A673 (cell line): ENCODE data around the gene TMPRSS2. TPM values are rescaled to one million over a fixed set of nuclear protein-coding genes. Genes with fewer than 3 reads are reported as not detected.

Source experiments
- Bru-seq: library from RNA; stranded (reverse); fragments of 400-500 nt; gene quantifications from one replicate; lab custom pipeline; 2021; lab: Mats Ljungman, UMichigan
- BruChase-seq, 2 experiments: library from RNA; stranded (reverse); fragments of 400-500 nt; gene quantifications; one replicate each; lab custom pipeline; 2021; lab: Mats Ljungman, UMichigan
- BruUV-seq: library from RNA; stranded (reverse); fragments of 400-500 nt; replicated peaks from 2 replicates; lab custom pipeline; 2021; lab: Mats Ljungman, UMichigan
- CTCF ChIA-PET: fragments of 300-600 bp; sonication (Branson Sonifier 250); formaldehyde crosslinking; loops from one replicate; lab custom pipeline; 2022; ENCODE audit warnings: antibody characterized with exemption; lab: Charles Lee
- POLR2A ChIA-PET: fragments of 300-600 bp; sonication (Branson Sonifier 250); formaldehyde crosslinking; loops from one replicate; lab custom pipeline; 2022; ENCODE audit warnings: antibody characterized with exemption; ENCODE audit not compliant: low non-redundant PET; lab: Charles Lee
- DNase-seq: peaks from one replicate; pipeline ENCODE4 v3.0.0-alpha.2; 2015; ENCODE audit warnings: low spot score
- H3K27ac ChIP-seq: fragments of 200-600 bp; sonication (generic); 2 replicates; pipeline ENCODE4 v1.5.1; 2016; ENCODE audit warnings: mixed run types, low read depth, mild to moderate bottlenecking, mixed read lengths, antibody characterized with exemption, low read length; ENCODE audit not compliant: poor library complexity, severe bottlenecking
- H3K27me3 ChIP-seq: fragments of 200-600 bp; sonication (generic); replicated peaks from 2 replicates; pipeline ENCODE4 v1.6.1; 2017; ENCODE audit warnings: mixed run types, low read depth, mild to moderate bottlenecking, mixed read lengths, antibody characterized with exemption, low read length; ENCODE audit not compliant: insufficient read depth, poor library complexity
- H3K36me3 ChIP-seq: fragments of 200-600 bp; sonication (generic); 2 replicates; pipeline ENCODE4 v1.6.1; 2016; ENCODE audit warnings: mixed run types, mild to moderate bottlenecking, mixed read lengths, antibody characterized with exemption, low read length; ENCODE audit not compliant: insufficient read depth, poor library complexity, severe bottlenecking
- H3K4me1 ChIP-seq: fragments of 200-600 bp; sonication (generic); 2 replicates; pipeline ENCODE4 v1.6.1; 2017; ENCODE audit warnings: mixed run types, mild to moderate bottlenecking, mixed read lengths, antibody characterized with exemption, low read length; ENCODE audit not compliant: insufficient read depth, poor library complexity, severe bottlenecking
- H3K4me3 ChIP-seq: fragments of 200-600 bp; sonication (generic); 2 replicates; pipeline ENCODE4 v1.5.1; 2016; ENCODE audit warnings: low read depth, mixed run types, mild to moderate bottlenecking, mixed read lengths, low read length; ENCODE audit not compliant: poor library complexity, severe bottlenecking
- H3K9me3 ChIP-seq: fragments of 200-600 bp; sonication (generic); 2 replicates; pipeline ENCODE4 v1.6.1; 2016; ENCODE audit warnings: mixed run types, low read depth, mild to moderate bottlenecking, mixed read lengths, antibody characterized with exemption, low read length; ENCODE audit not compliant: poor library complexity, severe bottlenecking
- EZH2 ChIP-seq: fragments of 200-600 bp; sonication (generic); IDR thresholded peaks from 2 replicates; pipeline ENCODE4 v1.6.1; 2017; ENCODE audit warnings: borderline replicate concordance, low read depth, mild to moderate bottlenecking, mixed read lengths, antibody characterized with exemption, low read length; ENCODE audit not compliant: poor library complexity, severe bottlenecking
- intact Hi-C: fragments of 100-400 bp; cut with micrococcal nuclease; formaldehyde crosslinking; loops from one replicate; pipeline ENCODE4 v1.10.0; 2022; ENCODE audit not compliant: unreplicated experiment
- long read RNA-seq: library from polyadenylated mRNA; stranded (forward); transcript quantifications from one replicate; pipeline ENCODE4 v2.0.0, GENCODE V29; 2022
- total RNA-seq: library from RNA; stranded (reverse); gene quantifications from 2 replicates; pipeline ENCODE4 v1.2.3, GENCODE V29; 2021
- TF ChIP-seq, protein P1 (sequence below): fragments of 300-800, 200-600 bp; sonication (generic); conservative IDR thresholded peaks from 2 replicates; pipeline ENCODE4 v1.5.1; 2017; ENCODE audit warnings: low read depth, mild to moderate bottlenecking, antibody characterized with exemption, low read length, moderate library complexity, mixed read lengths

The TMPRSS2 gene
- total RNA-seq: not detected in 2 replicates
- Bru-seq, nascent RNA: percentile 4 among the genes with signal in this experiment
- percentile 4 among the genes with signal in this experiment for BruChase-seq, experiment 1, labeled RNA remaining after a 2-hour chase
- BruChase-seq, experiment 2, labeled RNA remaining after a 6-hour chase: percentile 4 among the genes with signal in this experiment
- long read RNA-seq: 0 reads

DNA sequence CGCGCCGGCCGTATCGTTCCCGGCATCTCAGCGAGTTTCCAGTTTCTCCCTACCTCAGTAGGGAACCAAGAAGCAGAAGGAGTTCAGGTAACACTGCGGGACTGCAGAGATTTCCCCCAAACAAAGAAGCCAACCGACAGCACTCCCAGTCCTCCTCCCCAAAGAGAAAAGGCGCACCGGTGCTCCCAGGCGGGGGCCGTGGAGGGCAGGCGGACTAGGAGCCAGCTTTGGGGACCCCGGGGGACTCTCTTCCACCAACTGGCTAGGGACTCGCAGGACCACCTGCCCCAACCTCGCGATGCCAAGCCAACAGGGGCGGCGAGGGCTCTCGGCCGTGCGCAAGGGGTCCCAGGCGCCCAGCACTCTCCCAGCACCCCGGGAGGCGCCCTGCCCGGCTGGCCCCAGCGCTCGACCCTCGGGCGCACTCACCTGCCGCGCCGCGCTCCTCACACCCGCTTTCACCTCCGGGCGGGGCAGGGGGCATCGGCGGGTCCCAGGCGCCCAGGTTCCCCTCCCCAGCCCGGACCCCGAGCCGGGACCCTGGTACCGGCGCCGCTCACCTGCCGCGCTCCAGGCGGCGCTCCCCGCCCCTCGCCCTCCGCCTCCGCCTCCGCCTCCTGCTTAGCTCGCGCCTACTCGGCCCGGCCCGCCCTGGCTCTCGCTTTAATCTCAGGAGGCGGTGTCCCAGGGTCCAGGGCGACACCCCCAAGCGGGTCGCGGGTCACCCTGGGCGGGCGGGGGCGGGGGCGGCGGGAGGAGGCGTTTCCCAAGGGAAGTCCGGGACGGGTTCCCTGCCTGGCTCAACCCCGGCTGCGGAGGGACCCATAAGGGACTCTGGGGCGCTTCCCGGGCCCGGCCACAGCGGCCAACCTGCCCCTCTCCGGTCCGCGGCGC, at the start of gene TMPRSS2:
TMPRSS2 (minus strand) TSS at position 638 of the 894 bp plus-strand sequence. CDS start 10,025 bp downstream, outside the sequence.
- H3K27me3 ChIP-seq: peaks cover 51% of the 10 kb centered on the region
- peak; percentile 53 for TF ChIP-seq EZH2
- TF ChIP-seq, protein P1, sequence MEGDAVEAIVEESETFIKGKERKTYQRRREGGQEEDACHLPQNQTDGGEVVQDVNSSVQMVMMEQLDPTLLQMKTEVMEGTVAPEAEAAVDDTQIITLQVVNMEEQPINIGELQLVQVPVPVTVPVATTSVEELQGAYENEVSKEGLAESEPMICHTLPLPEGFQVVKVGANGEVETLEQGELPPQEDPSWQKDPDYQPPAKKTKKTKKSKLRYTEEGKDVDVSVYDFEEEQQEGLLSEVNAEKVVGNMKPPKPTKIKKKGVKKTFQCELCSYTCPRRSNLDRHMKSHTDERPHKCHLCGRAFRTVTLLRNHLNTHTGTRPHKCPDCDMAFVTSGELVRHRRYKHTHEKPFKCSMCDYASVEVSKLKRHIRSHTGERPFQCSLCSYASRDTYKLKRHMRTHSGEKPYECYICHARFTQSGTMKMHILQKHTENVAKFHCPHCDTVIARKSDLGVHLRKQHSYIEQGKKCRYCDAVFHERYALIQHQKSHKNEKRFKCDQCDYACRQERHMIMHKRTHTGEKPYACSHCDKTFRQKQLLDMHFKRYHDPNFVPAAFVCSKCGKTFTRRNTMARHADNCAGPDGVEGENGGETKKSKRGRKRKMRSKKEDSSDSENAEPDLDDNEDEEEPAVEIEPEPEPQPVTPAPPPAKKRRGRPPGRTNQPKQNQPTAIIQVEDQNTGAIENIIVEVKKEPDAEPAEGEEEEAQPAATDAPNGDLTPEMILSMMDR: no peak
- no peaks in the 10 kb centered on the region for H3K4me1 ChIP-seq
- ChIA-PET CTCF (interaction anchor here (0.6 kb wide), 2 partner anchors 200 to 497 kb away, joined by 3 to 6 read pairs; no protein-coding TSS in a partner anchor), POLR2A (no interaction called here)
- no peaks in the 10 kb centered on the region for H3K9me3 ChIP-seq
- H3K36me3 ChIP-seq: no peaks in the 10 kb centered on the region
- H3K4me3 ChIP-seq: no peak within 1 kb of the TSS
- BruUV-seq: no TSS peak
- DNase-seq: no peak
- H3K27ac ChIP-seq: no peak within 1 kb of the TSS
- intact Hi-C loops: no loop called here

DNA sequence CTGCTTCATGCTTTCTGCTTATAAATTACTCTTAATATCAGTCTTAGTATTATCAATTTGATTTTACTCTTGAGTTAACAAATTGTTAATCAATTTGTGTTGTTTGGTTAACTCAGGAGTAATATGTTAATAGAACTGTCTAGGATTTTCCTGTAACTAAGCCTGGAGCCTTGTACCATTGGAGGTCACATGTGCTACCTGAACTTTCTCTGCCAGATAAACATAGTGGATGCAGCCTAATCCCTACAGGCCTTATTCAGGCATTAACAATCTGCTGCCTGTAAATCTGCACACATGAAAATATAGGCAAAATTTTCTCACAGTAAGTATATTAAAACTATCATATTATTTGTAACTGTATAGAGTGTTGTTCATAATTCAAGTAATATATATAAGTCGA, 47.1 kb upstream of the TMPRSS2 start:
- ChIA-PET POLR2A (no interaction called here), CTCF (no interaction called here)
- H3K9me3 ChIP-seq: no peaks in the 10 kb centered on the region
- H3K4me1 ChIP-seq: no peaks in the 10 kb centered on the region
- TF ChIP-seq, protein P1: no peak
- TF ChIP-seq EZH2: no peak
- no TSS peak for BruUV-seq
- intact Hi-C loops: no loop called here
- no peak for DNase-seq
- no peaks in the 10 kb centered on the region for H3K27me3 ChIP-seq
- no peaks in the 10 kb centered on the region for H3K36me3 ChIP-seq
- H3K27ac ChIP-seq: no peak overlapping the region
- H3K4me3 ChIP-seq: no peak overlapping the region

DNA sequence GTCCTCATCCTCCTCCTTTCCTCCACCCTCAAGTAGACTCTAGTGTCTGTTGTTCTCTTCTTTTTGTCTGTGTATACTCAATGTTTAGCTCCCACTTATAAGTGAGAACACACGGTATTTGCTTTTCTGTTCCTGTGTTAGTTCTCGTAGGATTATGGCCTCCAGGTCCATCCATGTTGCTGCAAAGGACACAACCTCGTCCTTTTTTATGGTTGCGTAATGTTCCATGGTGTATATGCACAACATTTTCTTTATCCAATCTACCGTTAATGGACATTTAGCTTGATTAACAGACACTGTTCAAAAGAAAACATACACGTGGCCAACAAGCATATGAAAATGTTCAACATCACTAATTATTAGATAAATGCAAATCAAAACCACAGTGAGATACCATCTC, 44.3 kb upstream of the TMPRSS2 start:
- ChIA-PET POLR2A (no interaction called here), CTCF (no interaction called here)
- H3K27me3 ChIP-seq: no peaks in the 10 kb centered on the region
- TF ChIP-seq EZH2: no peak
- TF ChIP-seq, protein P1: no peak
- intact Hi-C loops: no loop called here
- H3K36me3 ChIP-seq: no peaks in the 10 kb centered on the region
- no peak overlapping the region for H3K4me3 ChIP-seq
- no peaks in the 10 kb centered on the region for H3K4me1 ChIP-seq
- H3K27ac ChIP-seq: no peak overlapping the region
- BruUV-seq: no TSS peak
- no peak for DNase-seq
- H3K9me3 ChIP-seq: no peaks in the 10 kb centered on the region
